VCaP (cell line): ENCODE measurements around the gene ZNF620.

Experiments
- H3K27ac ChIP-seq: fragments of 450-650 bp; 2 replicates; pipeline ENCODE4 v1.5.1; 2017
- CTCF ChIP-seq: fragments of 450-650 bp; conservative IDR thresholded peaks from 2 replicates; pipeline ENCODE4 v1.5.1; 2017; ENCODE audit warnings: mild to moderate bottlenecking, moderate library complexity

Gene ZNF620

GRCh38 chr3:40511031-40511718 lies 5.3 kb downstream of the ZNF620 start:
- H3K27ac ChIP-seq: no peak overlapping the region
- TF ChIP-seq CTCF: no peak

GRCh38 chr3:40516201-40516600 lies 10.4 kb downstream of the ZNF620 start:
- TF ChIP-seq CTCF: no peak
- H3K27ac ChIP-seq: no peak overlapping the region

- H3K27ac ChIP-seq: no peak overlapping the region
- no peak for TF ChIP-seq CTCF
Measured at GRCh38 chr3:40518067-40518466, 12.2 kb downstream of the ZNF620 start.

- H3K27ac ChIP-seq: no peak overlapping the region
- no peak for TF ChIP-seq CTCF
Measured at GRCh38 chr3:40518848-40519247, 13.0 kb downstream of the ZNF620 start.

GRCh38 chr3:40521254-40521653 lies 15.4 kb downstream of the ZNF620 start:
- H3K27ac ChIP-seq: no peak overlapping the region
- no peak for TF ChIP-seq CTCF

- peak overlapping the region; percentile 86 for H3K27ac ChIP-seq
- no peak for TF ChIP-seq CTCF
Measured at GRCh38 chr3:40523781-40524180, 17.9 kb downstream of the ZNF620 start.

GRCh38 chr3:40524222-40524567 lies 18.4 kb downstream of the ZNF620 start:
- no peak for TF ChIP-seq CTCF

More at GRCh38 chr3:40524222-40524567, 18.4 kb downstream of the ZNF620 start:
- H3K27ac ChIP-seq: peak overlapping the region; percentile 86
